Iris pigment epithelial cell (primary cell): ENCODE results near the gene CD2.
A peak's percentile ranks its signal among the peaks of the same experiment; 100 is the strongest.
"Not testable (repeated sequence)": the region's sequence is repeated elsewhere in the genome, so short reads cannot be mapped to it uniquely, and the experiment has no call there.

ENCODE experiments used
- DNase-seq: peaks from one replicate; pipeline ENCODE4 v3.0.0-alpha.2; 2011; ENCODE audit warnings: low read depth

Gene CD2

GRCh38 chr1:116732726-116733125 is 21.5 kb upstream of the CD2 start:
- no peak for DNase-seq

GRCh38 chr1:116733476-116734365 is 20.5 kb upstream of the CD2 start:
- no peak for DNase-seq

GRCh38 chr1:116735246-116735645 is 19.0 kb upstream of the CD2 start:
- no peak for DNase-seq

- DNase-seq: peak; percentile 47
Observed at GRCh38 chr1:116737020-116737854, 17.0 kb upstream of the CD2 start.

- DNase-seq: no peak
Observed at GRCh38 chr1:116737855-116738321, 16.3 kb upstream of the CD2 start.

- DNase-seq: no peak
Observed at GRCh38 chr1:116738673-116739370, 15.4 kb upstream of the CD2 start.

- DNase-seq: no peak
Observed at GRCh38 chr1:116739371-116740012, 14.7 kb upstream of the CD2 start.

GRCh38 chr1:116740296-116740695 is 13.9 kb upstream of the CD2 start:
- no peak for DNase-seq

GRCh38 chr1:116740746-116741145 is 13.5 kb upstream of the CD2 start:
- no peak for DNase-seq

GRCh38 chr1:116741836-116742565 is 12.2 kb upstream of the CD2 start:
- no peak for DNase-seq

- no peak for DNase-seq
Observed at GRCh38 chr1:116743535-116743934, 10.7 kb upstream of the CD2 start.

- DNase-seq: no peak
Observed at GRCh38 chr1:116748272-116748671, 6.0 kb upstream of the CD2 start.

- no peak for DNase-seq
Observed at GRCh38 chr1:116751146-116751545, 3.1 kb upstream of the CD2 start.

- no peak for DNase-seq
Observed at GRCh38 chr1:116751621-116752020, 2.6 kb upstream of the CD2 start.

- DNase-seq: no peak
Observed at GRCh38 chr1:116753312-116753711, 918 bp upstream of the CD2 start.

- no peak for DNase-seq
Observed at GRCh38 chr1:116755066-116755465, 836 bp downstream of the CD2 start.

- no peak for DNase-seq
Observed at GRCh38 chr1:116755681-116756080, 1.5 kb downstream of the CD2 start.

GRCh38 chr1:116756092-116756491 is 1.9 kb downstream of the CD2 start:
- DNase-seq: not testable (repeated sequence)

GRCh38 chr1:116758456-116758815 is 4.2 kb downstream of the CD2 start:
- not testable (repeated sequence) for DNase-seq

GRCh38 chr1:116759636-116760035 is 5.4 kb downstream of the CD2 start:
- DNase-seq: no peak

GRCh38 chr1:116760487-116760886 is 6.3 kb downstream of the CD2 start:
- no peak for DNase-seq
